H1 (cell line): ENCODE results near the gene UBD. TPM values are rescaled to one million over a fixed set of nuclear protein-coding genes. Genes with fewer than 3 reads are reported as not detected.

Source experiments
- CTCF ChIA-PET: fragments of 300-600 bp; sonication (Branson Sonifier 250); formaldehyde crosslinking; loops from one replicate; lab custom pipeline; 2021; ENCODE audit not compliant: partially characterized antibody; lab: Charles Lee
- POLR2A ChIA-PET: fragments of 300-600 bp; sonication (Branson Sonifier 250); formaldehyde crosslinking; loops from one replicate; lab custom pipeline; 2021; ENCODE audit warnings: inconsistent platforms; ENCODE audit not compliant: partially characterized antibody; lab: Charles Lee
- DNase-seq, 2 experiments: peaks; one replicate each; pipeline versions ENCODE4 v3.0.0 to v3.0.0-alpha.2; 2010 to 2022; ENCODE audit warnings: low spot score in 2 of 2, low read depth in 1 of 2, mixed read lengths in 1 of 2
- FAIRE-seq: peaks from 2 replicates; lab custom pipeline; 2011; peaks lifted over from hg19 to GRCh38; lab: Jason Lieb, UNC
- H2AFZ ChIP-seq: 2 replicates; pipeline ENCODE4 v1.8.1; 2012; ENCODE audit warnings: low read length, inconsistent platforms
- H2AK5ac ChIP-seq: 2 replicates; pipeline ENCODE4 v1.6.1; 2013; ENCODE audit warnings: low read depth, low read length
- H2BK120ac ChIP-seq: replicated peaks from 2 replicates; pipeline ENCODE3; 2013; ENCODE audit warnings: low read depth, low read length, inconsistent platforms
- H2BK12ac ChIP-seq: 2 replicates; pipeline ENCODE4 v1.6.1; 2013; ENCODE audit warnings: low read depth, low read length
- H2BK15ac ChIP-seq: 2 replicates; pipeline ENCODE4 v1.6.1; 2013; ENCODE audit warnings: low read length
- H2BK20ac ChIP-seq: 2 replicates; pipeline ENCODE4 v1.6.1; 2013; ENCODE audit warnings: low read length
- H2BK5ac ChIP-seq: 2 replicates; pipeline ENCODE4 v1.6.1; 2013; ENCODE audit warnings: low read depth, low read length
- H3K14ac ChIP-seq: 2 replicates; pipeline ENCODE4 v1.6.1; 2013; ENCODE audit warnings: inconsistent platforms; ENCODE audit not compliant: insufficient read length
- H3K18ac ChIP-seq: 2 replicates; pipeline ENCODE4 v1.6.1; 2013; ENCODE audit warnings: low read length; ENCODE audit errors: extremely low read depth
- H3K23ac ChIP-seq: 2 replicates; pipeline ENCODE4 v1.6.1; 2013; ENCODE audit warnings: inconsistent platforms; ENCODE audit not compliant: insufficient read length
- H3K23me2 ChIP-seq: 2 replicates; pipeline ENCODE4 v1.6.1; 2013; ENCODE audit warnings: low read depth, low read length
- H3K27ac ChIP-seq: 2 replicates; pipeline ENCODE4 v1.6.1; 2011; ENCODE audit warnings: low read depth, low read length, inconsistent platforms
- H3K27me3 ChIP-seq, 4 experiments: replicated peaks in 1 of 4; 1 replicate in 1 of 4; 2 replicates in 3 of 4; pipeline versions ENCODE4 v1.6.1 to v1.8.1; 2011 to 2013; ENCODE audit warnings: low read length in 3 of 4, mild to moderate bottlenecking in 3 of 4, inconsistent platforms in 2 of 4, mixed read lengths in 2 of 4, moderate library complexity in 1 of 4; ENCODE audit not compliant: control insufficient read depth in 3 of 4, insufficient read depth in 3 of 4; ENCODE audit errors: extremely low read depth in 1 of 4
- H3K36me3 ChIP-seq, 4 experiments: 2 replicates each; pipeline versions ENCODE4 v1.6.1 to v1.8.1; 2011 to 2013; ENCODE audit warnings: mild to moderate bottlenecking in 4 of 4, low read length in 3 of 4, moderate library complexity in 2 of 4, control low read depth in 1 of 4, inconsistent platforms in 1 of 4; ENCODE audit not compliant: insufficient read depth in 4 of 4, control insufficient read depth in 2 of 4
- H3K4ac ChIP-seq: replicated peaks from 2 replicates; pipeline ENCODE3; 2013; ENCODE audit warnings: low read length, low read depth, mixed read lengths, inconsistent platforms; ENCODE audit not compliant: insufficient read length
- H3K4me1 ChIP-seq, 4 experiments: replicated peaks in 1 of 4; 1 replicate in 1 of 4; 2 replicates in 3 of 4; pipeline versions ENCODE4 v1.6.1 to v1.8.1; 2011 to 2013; ENCODE audit warnings: low read length in 3 of 4, inconsistent platforms in 2 of 4, mixed read lengths in 1 of 4; ENCODE audit not compliant: insufficient read depth in 4 of 4, control insufficient read depth in 3 of 4
- H3K4me2 ChIP-seq, 2 experiments: 2 replicates each; pipeline versions ENCODE4 v1.6.1 to v1.8.1; 2011 to 2013; ENCODE audit warnings: low read depth in 2 of 2, low read length in 2 of 2, control low read depth in 1 of 2, inconsistent platforms in 1 of 2, mild to moderate bottlenecking in 1 of 2; ENCODE audit not compliant: insufficient read depth in 1 of 2
- H3K4me3 ChIP-seq, 4 experiments: fragments of 200-600, 300-600 bp in 1 of 4; sonication (generic), shearing (Covaris generic), sonication (Bioruptor Twin) in 1 of 4; 2 replicates each; pipeline versions ENCODE4 v1.5.1 to v1.8.1; 2011 to 2016; ENCODE audit warnings: low read length in 4 of 4, low read depth in 3 of 4, control low read depth in 2 of 4, inconsistent platforms in 2 of 4, mild to moderate bottlenecking in 2 of 4, mixed read lengths in 1 of 4, moderate library complexity in 1 of 4; ENCODE audit not compliant: insufficient read depth in 2 of 4; ENCODE audit errors: extremely low read depth in 1 of 4
- H3K56ac ChIP-seq: replicated peaks from 2 replicates; pipeline ENCODE3; 2013; ENCODE audit warnings: low read depth, mild to moderate bottlenecking, mixed read lengths, low read length, inconsistent platforms; ENCODE audit not compliant: insufficient read length
- H3K79me1 ChIP-seq: 2 replicates; pipeline ENCODE4 v1.6.1; 2013; ENCODE audit warnings: low read depth, low read length, control low read depth
- H3K79me2 ChIP-seq, 2 experiments: 2 replicates each; pipeline versions ENCODE4 v1.6.1 to v1.8.1; 2012 to 2013; ENCODE audit warnings: low read length in 2 of 2, mild to moderate bottlenecking in 2 of 2, inconsistent platforms in 1 of 2; ENCODE audit not compliant: insufficient read depth in 2 of 2, control insufficient read depth in 1 of 2
- H3K9ac ChIP-seq, 4 experiments: replicated peaks in 1 of 4; 1 replicate in 1 of 4; 2 replicates in 3 of 4; pipeline versions ENCODE4 v1.6.1 to v1.8.1; 2011 to 2013; ENCODE audit warnings: low read depth in 3 of 4, low read length in 3 of 4, control low read depth in 2 of 4, mild to moderate bottlenecking in 2 of 4, moderate library complexity in 2 of 4, inconsistent platforms in 1 of 4; ENCODE audit errors: extremely low read depth in 1 of 4
- H3K9me3 ChIP-seq, 2 experiments: 2 replicates each; pipeline versions ENCODE4 v1.6.1 to v1.8.1; 2012 to 2013; ENCODE audit warnings: mild to moderate bottlenecking in 2 of 2, moderate library complexity in 2 of 2, control low read depth in 1 of 2, inconsistent platforms in 1 of 2, low read depth in 1 of 2, low read length in 1 of 2, mixed read lengths in 1 of 2; ENCODE audit not compliant: insufficient read depth in 2 of 2
- H4K20me1 ChIP-seq, 2 experiments: replicated peaks in 1 of 2; 2 replicates each; pipeline versions ENCODE3 to v1.8.1; 2011 to 2013; ENCODE audit warnings: inconsistent platforms in 2 of 2, low read length in 2 of 2, mild to moderate bottlenecking in 1 of 2; ENCODE audit not compliant: insufficient read depth in 2 of 2, control insufficient read depth in 1 of 2
- H4K5ac ChIP-seq: 2 replicates; pipeline ENCODE4 v1.6.1; 2013; ENCODE audit warnings: low read length, low read depth, mixed read lengths, inconsistent platforms; ENCODE audit not compliant: insufficient read length
- H4K8ac ChIP-seq: 2 replicates; pipeline ENCODE4 v1.8.0; 2013; ENCODE audit warnings: mild to moderate bottlenecking, moderate library complexity, low read length, inconsistent platforms; ENCODE audit not compliant: insufficient read depth; ENCODE audit errors: extremely low read depth
- H4K91ac ChIP-seq: replicated peaks from 2 replicates; pipeline ENCODE3; 2013; ENCODE audit warnings: low read length, mixed read lengths, inconsistent platforms; ENCODE audit not compliant: insufficient read length
- CEBPB ChIP-seq: IDR thresholded peaks from 2 replicates; pipeline ENCODE4 v1.6.1; 2012; ENCODE audit warnings: low read depth, low read length
- EGR1 ChIP-seq: IDR thresholded peaks from 2 replicates; pipeline ENCODE4 v1.6.1; 2011; ENCODE audit warnings: low read depth, low read length, borderline replicate concordance
- MAFK ChIP-seq: IDR thresholded peaks from 2 replicates; pipeline ENCODE4 v1.6.1; 2012; ENCODE audit warnings: low read depth, mild to moderate bottlenecking, improper control_type of control experiment, low read length
- SP4 ChIP-seq: IDR thresholded peaks from 2 replicates; pipeline ENCODE4 v1.6.1; 2012; ENCODE audit warnings: low read length, inconsistent platforms
- WGBS, 2 experiments: shearing (Covaris generic) in 1 of 2; methylation state at CpG; one replicate each; pipeline versions ENCODE4 v1.1.6 to v1.1.7; 2013 to 2015; ENCODE audit warnings: low lambda C conversion rate in 2 of 2, mixed read lengths in 2 of 2, inconsistent platforms in 1 of 2, low coverage in 1 of 2, missing lambda C conversion rate in 1 of 2; ENCODE audit not compliant: insufficient replicate concordance in 2 of 2, insufficient coverage in 1 of 2, insufficient read length in 1 of 2; ENCODE audit errors: extremely low coverage in 1 of 2, missing lambda C conversion rate in 1 of 2; 5-methylcytosine and 5-hydroxymethylcytosine counted together
- polyA plus RNA-seq, 7 experiments: library from polyadenylated mRNA; depleted of rRNA in 3 of 7; stranded (reverse) in 5 of 7; unstranded in 2 of 7; fragments of >200 nt in 5 of 7; fragments of 200-250 nt in 2 of 7; gene quantifications; 1 replicate in 5 of 7; 2 replicates in 1 of 7; 4 replicates in 1 of 7; pipeline versions ENCODE4 v1.2.1 to v1.2.3, GENCODE V29; 2011 to 2013; ENCODE audit warnings: missing spikeins in 2 of 7, mixed read lengths in 2 of 7
- total RNA-seq: library from RNA; stranded (reverse); fragmentation: NEBNext Ultra II Directional; extraction: Animal tissue kit (Norgen Biotek cat#: 25700); gene quantifications from 2 replicates; pipeline ENCODE4 v1.2.1, GENCODE V29; 2021

Gene UBD
- total and polyA plus RNA-seq, 2 of the 8 experiments (the other 6 are each of a cell fraction or from before 2014, with no cell fraction given): 0.23 TPM; not detected in 1

GRCh38 chr6:29567541-29567940 is 8.0 kb upstream of the UBD start:
- Histone ChIP-seq H2BK20ac (no peak overlapping the region), H3K23me2 (no peaks in the 10 kb centered on the region), H3K18ac (no peak overlapping the region), H3K27me3 (no peaks in the 10 kb centered on the region), H4K91ac (no peak overlapping the region), H3K56ac (no peak overlapping the region), H3K79me2 (no peaks in the 10 kb centered on the region), H2AK5ac (no peak overlapping the region), H4K8ac (no peak overlapping the region)
- no peak for FAIRE-seq
- no peak for TF ChIP-seq SP4
- no peak for TF ChIP-seq EGR1
- TF ChIP-seq CEBPB: no peak
- TF ChIP-seq MAFK: no peak
- TF ChIP-seq, all 59 proteins: peak for 0
- H3K4me3 ChIP-seq: no peak overlapping the region
- H3K4me2 ChIP-seq: no peak overlapping the region
- H2BK15ac ChIP-seq: no peak overlapping the region
- no peak overlapping the region for H3K23ac ChIP-seq
- H3K9me3 ChIP-seq: no peaks in the 10 kb centered on the region
- ChIA-PET CTCF (no interaction called here), POLR2A (no interaction called here)
- DNase-seq: no peak
- H3K79me1 ChIP-seq: no peaks in the 10 kb centered on the region
- H4K20me1 ChIP-seq: no peaks in the 10 kb centered on the region
- no peak overlapping the region for H2BK12ac ChIP-seq
- no peak overlapping the region for H2BK120ac ChIP-seq
- H3K14ac ChIP-seq: no peak overlapping the region
- no peaks in the 10 kb centered on the region for H3K36me3 ChIP-seq
- H3K27ac ChIP-seq: no peak overlapping the region
- H3K4me1 ChIP-seq: no peaks in the 10 kb centered on the region
- H4K5ac ChIP-seq: no peak overlapping the region
- no peak overlapping the region for H2AFZ ChIP-seq
- H2BK5ac ChIP-seq: no peak overlapping the region
- 87% methylated on average over 2 of the region's 2 CpGs; no CpG with 5 or more reads in 1 of the 2 experiments for WGBS, 2 experiments
- no peak overlapping the region for H3K4ac ChIP-seq
- no peak overlapping the region for H3K9ac ChIP-seq
